ENCODE measurements around the gene CDC42EP3. TPM values are rescaled to one million over a fixed set of nuclear protein-coding genes. Genes with fewer than 3 reads are reported as not detected.

The CDC42EP3 gene
- total RNA-seq, 1 experiment from 2014 or later: 29.4 TPM

- BruUV-seq (replicated peaks): no TSS peak
- Mint-ChIP-seq H3K27ac (ENCODE audit: unreplicated experiment) (no peak overlapping the region), H3K4me3 (ENCODE audit: low read depth, unreplicated experiment) (no peak overlapping the region), H3K27me3 (ENCODE audit: unreplicated experiment) (no peaks in the 10 kb centered on the region), H3K36me3 (ENCODE audit: insufficient read depth, unreplicated experiment) (no peaks in the 10 kb centered on the region), H3K9me3 (ENCODE audit: low read depth, unreplicated experiment) (peaks cover 4% of the 10 kb centered on the region), H3K4me1 (ENCODE audit: low read depth, unreplicated experiment) (peaks cover 13% of the 10 kb centered on the region)
- CTCF ChIA-PET: no interaction called here
- no peak for DNase-seq
- TF ChIP-seq CTCF (IDR thresholded peaks at IDR 0.05; ENCODE audit: unreplicated experiment): no peak
- intact Hi-C loops (cut with micrococcal nuclease; ENCODE audit: unreplicated experiment): no loop called here
Measured at GRCh38 chr2:37683921-37684780, 12.7 kb upstream of the CDC42EP3 start.

DNA sequence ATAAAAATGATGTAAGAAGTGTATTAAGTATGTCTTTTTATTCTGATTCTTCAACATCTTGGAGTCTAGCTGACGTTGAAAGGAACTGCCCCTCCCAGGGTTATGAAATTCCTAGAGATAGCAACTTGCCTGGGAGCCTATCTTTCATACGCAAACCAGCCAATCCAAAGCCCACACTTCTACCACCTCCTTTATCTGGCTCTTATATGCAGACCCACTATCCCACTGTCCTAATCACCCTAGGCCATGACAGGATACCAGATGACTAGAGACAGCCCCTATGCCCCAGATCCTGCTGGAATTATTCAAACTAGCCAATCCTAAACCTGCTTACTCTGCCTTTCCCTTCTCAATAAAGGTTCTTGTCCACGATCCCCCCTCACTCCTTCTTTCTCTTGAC is 11.8 kb upstream of the CDC42EP3 start:
- no peaks in the 10 kb centered on the region for H3K36me3 Mint-ChIP-seq (ENCODE audit: insufficient read depth, unreplicated experiment)
- no TSS peak for BruUV-seq (replicated peaks)
- H3K27me3 Mint-ChIP-seq (ENCODE audit: unreplicated experiment): no peaks in the 10 kb centered on the region

DNA sequence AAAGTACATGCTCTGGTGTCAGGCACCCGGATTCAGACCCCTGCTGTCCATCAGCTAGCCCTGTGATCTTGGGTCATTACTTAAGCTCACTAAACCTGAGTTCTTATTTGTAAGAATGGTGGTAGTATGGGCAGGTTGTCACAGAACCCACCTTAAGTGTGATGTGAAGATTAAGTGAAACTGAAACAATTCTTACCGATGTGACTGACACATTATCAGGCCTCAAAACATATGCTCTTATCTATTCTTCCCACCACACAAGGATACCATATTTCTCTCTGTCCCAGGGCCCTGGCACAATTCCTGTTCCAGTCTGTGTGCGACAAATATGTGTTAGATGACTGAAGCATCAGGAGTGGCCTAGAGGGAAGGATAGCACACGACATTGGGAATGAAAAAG is 11.0 kb upstream of the CDC42EP3 start:
- Mint-ChIP-seq H3K4me3 (ENCODE audit: low read depth, unreplicated experiment) (no peak overlapping the region), H3K36me3 (ENCODE audit: insufficient read depth, unreplicated experiment) (no peaks in the 10 kb centered on the region), H3K27ac (ENCODE audit: unreplicated experiment) (no peak overlapping the region), H3K9me3 (ENCODE audit: low read depth, unreplicated experiment) (peaks cover 4% of the 10 kb centered on the region), H3K27me3 (ENCODE audit: unreplicated experiment) (no peaks in the 10 kb centered on the region), H3K4me1 (ENCODE audit: low read depth, unreplicated experiment) (no peaks in the 10 kb centered on the region)
- no peak for TF ChIP-seq CTCF (IDR thresholded peaks at IDR 0.05; ENCODE audit: unreplicated experiment)
- no TSS peak for BruUV-seq (replicated peaks)
- intact Hi-C loops (cut with micrococcal nuclease; ENCODE audit: unreplicated experiment): no loop called here
- DNase-seq: no peak
- CTCF ChIA-PET: no interaction called here

More for the DNA sequence above, 11.8 kb upstream of the CDC42EP3 start:
- Mint-ChIP-seq H3K27ac (ENCODE audit: unreplicated experiment) (no peak overlapping the region), H3K4me1 (ENCODE audit: low read depth, unreplicated experiment) (peaks cover 4% of the 10 kb centered on the region), H3K4me3 (ENCODE audit: low read depth, unreplicated experiment) (no peak overlapping the region), H3K9me3 (ENCODE audit: low read depth, unreplicated experiment) (peaks cover 4% of the 10 kb centered on the region)
- intact Hi-C loops (cut with micrococcal nuclease; ENCODE audit: unreplicated experiment): no loop called here
- no peak for DNase-seq
- CTCF ChIA-PET: no interaction called here
- no peak for TF ChIP-seq CTCF (IDR thresholded peaks at IDR 0.05; ENCODE audit: unreplicated experiment)

DNA sequence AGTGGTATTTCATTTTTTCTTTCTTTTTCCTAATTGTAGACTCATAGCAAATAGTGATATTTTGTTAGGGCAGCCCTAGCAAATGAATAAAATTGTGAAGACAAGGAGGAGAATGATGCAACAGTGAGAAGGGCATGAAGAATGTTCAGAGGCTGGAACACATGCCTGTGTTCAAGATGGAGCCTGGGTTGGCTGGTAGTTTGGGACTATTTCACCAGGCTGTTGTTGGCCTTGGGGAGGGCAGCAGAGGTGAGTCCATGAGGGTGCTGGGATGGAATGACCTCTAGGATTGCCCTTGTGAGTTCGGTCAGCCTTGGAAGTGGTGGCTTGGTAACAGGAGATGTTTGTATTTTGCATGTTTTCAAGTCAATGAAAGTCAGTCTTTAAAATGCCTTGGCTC is 10.1 kb upstream of the CDC42EP3 start:
- no peaks in the 10 kb centered on the region for H3K36me3 Mint-ChIP-seq (ENCODE audit: insufficient read depth, unreplicated experiment)
- no peak for TF ChIP-seq CTCF (IDR thresholded peaks at IDR 0.05; ENCODE audit: unreplicated experiment)
- DNase-seq: no peak
- H3K27ac Mint-ChIP-seq (ENCODE audit: unreplicated experiment): no peak overlapping the region
- no TSS peak for BruUV-seq (replicated peaks)
- CTCF ChIA-PET: no interaction called here
- no peak overlapping the region for H3K4me3 Mint-ChIP-seq (ENCODE audit: low read depth, unreplicated experiment)
- no peaks in the 10 kb centered on the region for H3K27me3 Mint-ChIP-seq (ENCODE audit: unreplicated experiment)
- intact Hi-C loops (cut with micrococcal nuclease; ENCODE audit: unreplicated experiment): no loop called here
- H3K4me1 Mint-ChIP-seq (ENCODE audit: low read depth, unreplicated experiment): peaks cover 4% of the 10 kb centered on the region
- peaks cover 4% of the 10 kb centered on the region for H3K9me3 Mint-ChIP-seq (ENCODE audit: low read depth, unreplicated experiment)

Data from Calu3 (cell line).